ENCODE results near the gene NOM1. TPM values are rescaled to one million over a fixed set of nuclear protein-coding genes. Genes with fewer than 3 reads are reported as not detected.

The NOM1 gene
- total RNA-seq, 2 donors from 2014 or later = 4.1 to 6.3 TPM

DNA sequence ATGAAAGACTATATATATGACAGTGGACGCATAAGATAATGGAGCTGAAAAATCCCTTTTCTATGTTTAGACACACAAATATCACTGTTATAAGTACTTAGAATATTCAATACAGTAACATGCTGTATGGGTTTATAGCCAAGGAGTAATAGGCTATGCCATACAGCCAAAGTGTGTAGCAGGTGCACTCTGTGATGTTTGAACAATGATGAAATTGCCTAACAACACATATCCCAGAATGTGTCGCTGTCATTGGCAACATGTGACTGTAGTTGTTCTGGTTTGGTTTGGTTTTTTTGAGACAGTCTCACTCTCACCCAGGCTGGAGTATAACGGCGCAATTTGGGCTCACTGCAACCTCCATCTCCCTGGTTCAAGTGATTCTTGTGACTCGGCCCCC is 26.1 kb downstream of the NOM1 start:
- DNase-seq (ENCODE audit: low spot score) = no peak
- TF ChIP-seq, protein P1, sequence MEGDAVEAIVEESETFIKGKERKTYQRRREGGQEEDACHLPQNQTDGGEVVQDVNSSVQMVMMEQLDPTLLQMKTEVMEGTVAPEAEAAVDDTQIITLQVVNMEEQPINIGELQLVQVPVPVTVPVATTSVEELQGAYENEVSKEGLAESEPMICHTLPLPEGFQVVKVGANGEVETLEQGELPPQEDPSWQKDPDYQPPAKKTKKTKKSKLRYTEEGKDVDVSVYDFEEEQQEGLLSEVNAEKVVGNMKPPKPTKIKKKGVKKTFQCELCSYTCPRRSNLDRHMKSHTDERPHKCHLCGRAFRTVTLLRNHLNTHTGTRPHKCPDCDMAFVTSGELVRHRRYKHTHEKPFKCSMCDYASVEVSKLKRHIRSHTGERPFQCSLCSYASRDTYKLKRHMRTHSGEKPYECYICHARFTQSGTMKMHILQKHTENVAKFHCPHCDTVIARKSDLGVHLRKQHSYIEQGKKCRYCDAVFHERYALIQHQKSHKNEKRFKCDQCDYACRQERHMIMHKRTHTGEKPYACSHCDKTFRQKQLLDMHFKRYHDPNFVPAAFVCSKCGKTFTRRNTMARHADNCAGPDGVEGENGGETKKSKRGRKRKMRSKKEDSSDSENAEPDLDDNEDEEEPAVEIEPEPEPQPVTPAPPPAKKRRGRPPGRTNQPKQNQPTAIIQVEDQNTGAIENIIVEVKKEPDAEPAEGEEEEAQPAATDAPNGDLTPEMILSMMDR (IDR thresholded peaks at IDR 0.05) = no peak
- no peak overlapping the region for H3K27ac ChIP-seq
- H3K27me3 ChIP-seq = no peaks in the 10 kb centered on the region
- no peaks in the 10 kb centered on the region for H3K36me3 ChIP-seq
- H3K4me3 ChIP-seq = no peak overlapping the region
- H3K4me1 ChIP-seq = no peaks in the 10 kb centered on the region
- peaks cover 0 to 10% of the 10 kb centered on the region in 2 donors for H3K9me3 ChIP-seq

GRCh38 chr7:156979007-156979606 is 29.6 kb downstream of the NOM1 start:
- Histone ChIP-seq H3K4me1 (no peaks in the 10 kb centered on the region), H3K27me3 (no peaks in the 10 kb centered on the region), H3K4me3 (no peak overlapping the region), H3K36me3 (no peaks in the 10 kb centered on the region), H3K9me3 (peaks cover 0 to 10% of the 10 kb centered on the region in 2 donors), H3K27ac (no peak overlapping the region)
- TF ChIP-seq, protein P1 (IDR thresholded peaks at IDR 0.05) = no peak
- DNase-seq (ENCODE audit: low spot score) = no peak

DNA sequence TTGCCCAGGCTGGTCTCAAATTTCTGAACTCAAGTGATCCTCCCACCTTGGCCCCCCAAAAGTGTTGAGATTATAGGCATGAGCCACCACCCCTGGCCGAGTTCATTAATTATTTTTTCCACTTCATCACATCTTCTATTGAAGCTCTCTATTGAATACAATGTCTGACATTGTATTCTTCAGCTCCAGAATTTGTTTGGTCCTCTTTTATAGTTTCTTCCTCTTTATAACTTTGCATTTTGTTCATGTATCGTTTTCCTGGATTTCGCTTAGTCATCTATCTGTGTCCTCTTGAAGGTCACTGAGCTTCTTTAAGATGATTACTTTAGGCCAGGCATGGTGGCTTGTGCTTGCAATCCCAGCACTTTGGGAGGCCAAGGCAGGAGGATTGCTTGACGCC is 30.2 kb downstream of the NOM1 start:
- Histone ChIP-seq H3K27ac (no peak overlapping the region), H3K4me3 (no peak overlapping the region), H3K36me3 (no peaks in the 10 kb centered on the region), H3K9me3 (peaks cover 0 to 10% of the 10 kb centered on the region in 2 donors), H3K27me3 (no peaks in the 10 kb centered on the region), H3K4me1 (no peaks in the 10 kb centered on the region)
- no peak for DNase-seq (ENCODE audit: low spot score)
- TF ChIP-seq, protein P1 (IDR thresholded peaks at IDR 0.05) = no peak

DNA sequence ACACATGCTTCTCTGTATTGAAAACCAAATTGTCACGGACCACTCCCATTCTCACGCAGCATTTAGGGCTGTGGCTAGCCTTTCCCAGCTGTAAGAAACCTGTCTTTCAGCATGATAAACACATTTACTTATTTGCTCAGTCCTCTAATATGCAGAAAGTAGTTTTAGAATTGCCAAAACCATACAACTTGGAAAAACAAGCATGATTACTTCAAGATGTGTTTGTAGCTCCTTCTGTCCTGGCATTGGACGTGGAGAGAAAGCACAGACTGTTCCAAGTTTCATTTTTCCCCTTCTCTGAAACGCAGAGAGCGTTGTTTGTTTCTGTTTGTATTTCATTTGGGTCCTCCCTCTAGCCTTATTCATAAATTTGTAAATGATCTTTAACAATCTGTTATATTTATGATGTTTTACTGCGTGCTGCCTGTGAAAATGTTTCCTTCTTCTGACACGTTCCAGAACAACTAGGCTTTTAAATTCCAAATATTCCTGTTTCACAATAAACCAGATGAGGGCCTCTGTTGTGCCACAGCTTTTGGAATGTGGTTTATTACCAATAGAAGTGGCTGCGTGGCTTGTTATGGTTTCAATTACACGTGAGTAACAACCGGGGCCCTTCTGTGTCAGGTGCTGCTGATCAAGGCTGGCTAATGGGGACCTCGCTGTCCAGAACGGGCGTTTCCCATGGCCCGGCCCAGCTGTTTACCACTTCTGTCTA is 34.8 kb downstream of the NOM1 start:
- TF ChIP-seq, protein P1 (IDR thresholded peaks at IDR 0.05) = no peak
- Histone ChIP-seq H3K36me3 (no peaks in the 10 kb centered on the region), H3K9me3 (peaks cover 0 to 3% of the 10 kb centered on the region in 2 donors), H3K27ac (no peak overlapping the region), H3K27me3 (no peaks in the 10 kb centered on the region), H3K4me1 (no peaks in the 10 kb centered on the region), H3K4me3 (no peak overlapping the region)
- DNase-seq (ENCODE audit: low spot score) = no peak

GRCh38 chr7:156985101-156985992 is 35.8 kb downstream of the NOM1 start:
- no peak for DNase-seq (ENCODE audit: low spot score)
- H3K27ac ChIP-seq = no peak overlapping the region
- TF ChIP-seq, protein P1 (IDR thresholded peaks at IDR 0.05) = no peak

More at GRCh38 chr7:156985101-156985992, 35.8 kb downstream of the NOM1 start:
- Histone ChIP-seq H3K9me3 (no peaks in the 10 kb centered on the region), H3K4me1 (no peaks in the 10 kb centered on the region), H3K4me3 (no peak overlapping the region), H3K36me3 (no peaks in the 10 kb centered on the region), H3K27me3 (no peaks in the 10 kb centered on the region)
